ENCODE results near the gene DBI.

Gene DBI

GRCh38 chr2:119366649-119367471 lies at the start of gene DBI, which contains the start of gene C2orf76:
Gene DBI (plus strand): TSS chr2:119366977. CDS start chr2:119367052, 75 bp downstream.
Gene C2orf76 (minus strand): TSS chr2:119366834. CDS start chr2:119339959, 26,875 bp downstream.
- peak; percentile 81 for DNase-seq

- no peak for DNase-seq
These were observed 49.2 kb upstream of the DBI start for GRCh38 chr2:119317554-119317953.

- no peak for DNase-seq
These were observed 47.2 kb upstream of the DBI start for GRCh38 chr2:119319593-119319992.

GRCh38 chr2:119323459-119323858 lies 43.3 kb upstream of the DBI start:
- no peak for DNase-seq

- no peak for DNase-seq
These were observed 42.0 kb upstream of the DBI start for GRCh38 chr2:119324685-119325270.

- DNase-seq = no peak
These were observed 39.8 kb upstream of the DBI start for GRCh38 chr2:119326938-119327337.

- DNase-seq = no peak
These were observed 39.3 kb upstream of the DBI start for GRCh38 chr2:119327431-119327830.

GRCh38 chr2:119332953-119333352 lies 33.8 kb upstream of the DBI start:
- DNase-seq = no peak

- no peak for DNase-seq
These were observed 33.4 kb upstream of the DBI start for GRCh38 chr2:119333360-119333759.

GRCh38 chr2:119333833-119334232 lies 32.9 kb upstream of the DBI start:
- no peak for DNase-seq

- DNase-seq = no peak
These were observed 29.0 kb upstream of the DBI start for GRCh38 chr2:119337749-119338148.

- DNase-seq = no peak
These were observed 28.5 kb upstream of the DBI start for GRCh38 chr2:119338272-119338671.

GRCh38 chr2:119338826-119339561 lies 27.8 kb upstream of the DBI start:
- no peak for DNase-seq

- no peak for DNase-seq
These were observed 27.2 kb upstream of the DBI start for GRCh38 chr2:119339562-119339923.

- DNase-seq = no peak
These were observed 25.1 kb upstream of the DBI start for GRCh38 chr2:119341684-119342083.

- no peak for DNase-seq
These were observed 17.5 kb upstream of the DBI start for GRCh38 chr2:119349289-119349688.

GRCh38 chr2:119350311-119350998 lies 16.3 kb upstream of the DBI start:
- no peak for DNase-seq

- DNase-seq = no peak
These were observed 14.4 kb upstream of the DBI start for GRCh38 chr2:119352357-119352756.

GRCh38 chr2:119354860-119355259 lies 11.9 kb upstream of the DBI start:
- no peak for DNase-seq

- no peak for DNase-seq
These were observed 7.0 kb upstream of the DBI start for GRCh38 chr2:119359774-119360173.

GRCh38 chr2:119360423-119360966 lies 6.3 kb upstream of the DBI start:
- DNase-seq = no peak

GRCh38 chr2:119364798-119365197 lies 2.0 kb upstream of the DBI start:
- DNase-seq = no peak

GRCh38 chr2:119365436-119365835 lies 1.3 kb upstream of the DBI start:
- DNase-seq = no peak
